H9 (cell line): Measurements from ENCODE around the gene CYBB. TPM values are rescaled to one million over a fixed set of nuclear protein-coding genes. Genes with fewer than 3 reads are reported as not detected.

Experiments used
- DNase-seq: peaks from one replicate; pipeline ENCODE4 v3.0.0-alpha.2; 2017
- H2AFZ ChIP-seq: one replicate; pipeline ENCODE4 v1.6.1; 2013; ENCODE audit warnings: mild to moderate bottlenecking, low read length, control low read depth, moderate library complexity
- H2AK5ac ChIP-seq: 2 replicates; pipeline ENCODE4 v1.6.1; 2013; ENCODE audit warnings: low read length, control low read depth, mixed read lengths; ENCODE audit not compliant: insufficient read length
- H2BK120ac ChIP-seq: one replicate; pipeline ENCODE4 v1.6.1; 2013; ENCODE audit warnings: low read depth, mild to moderate bottlenecking, low read length, control low read depth, inconsistent platforms; ENCODE audit not compliant: poor library complexity, severe bottlenecking
- H2BK12ac ChIP-seq: 2 replicates; pipeline ENCODE4 v1.6.1; 2013; ENCODE audit warnings: low read length, control low read depth, mixed read lengths, low read depth; ENCODE audit not compliant: insufficient read length
- H2BK15ac ChIP-seq: 2 replicates; pipeline ENCODE4 v1.6.1; 2013; ENCODE audit warnings: low read depth, low read length, control low read depth
- H2BK20ac ChIP-seq: one replicate; pipeline ENCODE4 v1.6.1; 2013; ENCODE audit warnings: low read depth, mild to moderate bottlenecking, low read length, control low read depth, inconsistent platforms; ENCODE audit not compliant: poor library complexity, severe bottlenecking
- H2BK5ac ChIP-seq: 2 replicates; pipeline ENCODE4 v1.6.1; 2013; ENCODE audit warnings: low read length, control low read depth, mixed read lengths; ENCODE audit not compliant: insufficient read length
- H3K14ac ChIP-seq: 2 replicates; pipeline ENCODE4 v1.6.1; 2013; ENCODE audit warnings: low read length, control low read depth; ENCODE audit not compliant: insufficient read depth
- H3K18ac ChIP-seq: 2 replicates; pipeline ENCODE4 v1.6.1; 2013; ENCODE audit warnings: low read depth, mild to moderate bottlenecking, mixed read lengths, low read length, control low read depth; ENCODE audit not compliant: insufficient read length
- H3K23ac ChIP-seq: 2 replicates; pipeline ENCODE4 v1.6.1; 2013; ENCODE audit warnings: low read length, control low read depth, mixed read lengths, low read depth; ENCODE audit not compliant: insufficient read length
- H3K23me2 ChIP-seq: 2 replicates; pipeline ENCODE4 v1.6.1; 2013; ENCODE audit warnings: low read depth, mild to moderate bottlenecking, mixed read lengths, low read length, control low read depth; ENCODE audit not compliant: insufficient read length, poor library complexity, severe bottlenecking
- H3K27ac ChIP-seq: 2 replicates; pipeline ENCODE4 v1.5.1; 2013; ENCODE audit warnings: low read length, control low read depth, mixed read lengths, low read depth; ENCODE audit not compliant: insufficient read length
- H3K27me3 ChIP-seq: 2 replicates; pipeline ENCODE4 v1.6.1; 2013; ENCODE audit warnings: low read length, control low read depth, inconsistent platforms; ENCODE audit not compliant: insufficient read depth
- H3K4ac ChIP-seq: 2 replicates; pipeline ENCODE4 v1.6.1; 2013; ENCODE audit warnings: low read depth, mild to moderate bottlenecking, control low read depth, inconsistent platforms, low read length, moderate library complexity
- H3K4me1 ChIP-seq: 2 replicates; pipeline ENCODE4 v1.6.1; 2013; ENCODE audit warnings: low read length, control low read depth, inconsistent platforms; ENCODE audit not compliant: insufficient read depth
- H3K4me2 ChIP-seq: 2 replicates; pipeline ENCODE4 v1.6.1; 2013; ENCODE audit warnings: low read length, control low read depth, mixed read lengths; ENCODE audit not compliant: insufficient read length, insufficient read depth
- H3K56ac ChIP-seq: 2 replicates; pipeline ENCODE4 v1.6.1; 2013; ENCODE audit warnings: low read depth, mild to moderate bottlenecking, mixed read lengths, low read length, control low read depth; ENCODE audit not compliant: insufficient read length
- H3K79me1 ChIP-seq: 2 replicates; pipeline ENCODE4 v1.6.1; 2013; ENCODE audit warnings: low read depth, mild to moderate bottlenecking, moderate library complexity, low read length, control low read depth, inconsistent platforms; ENCODE audit not compliant: insufficient read depth, poor library complexity, severe bottlenecking
- H3K79me2 ChIP-seq: 2 replicates; pipeline ENCODE4 v1.6.1; 2013; ENCODE audit warnings: low read length, control low read depth, inconsistent platforms; ENCODE audit not compliant: insufficient read depth
- H3K9ac ChIP-seq: 2 replicates; pipeline ENCODE4 v1.6.1; 2013; ENCODE audit warnings: low read length, control low read depth, mixed read lengths; ENCODE audit not compliant: insufficient read length; ENCODE audit errors: extremely low read depth
- H3K9me3 ChIP-seq: one replicate; pipeline ENCODE4 v1.6.1; 2013; ENCODE audit warnings: low read depth, low read length, inconsistent platforms; ENCODE audit not compliant: control insufficient read depth
- H3T11ph ChIP-seq: one replicate; pipeline ENCODE4 v1.6.1; 2013; ENCODE audit warnings: mild to moderate bottlenecking, low read length, control low read depth, inconsistent platforms
- H4K20me1 ChIP-seq: one replicate; pipeline ENCODE4 v1.6.1; 2013; ENCODE audit not compliant: control insufficient read depth, insufficient read length, insufficient read depth
- H4K5ac ChIP-seq: 2 replicates; pipeline ENCODE4 v1.6.1; 2013; ENCODE audit warnings: low read depth, mild to moderate bottlenecking, mixed read lengths, low read length, control low read depth; ENCODE audit not compliant: insufficient read length
- H4K8ac ChIP-seq: replicated peaks from 2 replicates; pipeline ENCODE4 v1.6.1; 2013; ENCODE audit warnings: low read length, control low read depth, mixed read lengths, low read depth; ENCODE audit not compliant: insufficient read length
- H4K91ac ChIP-seq: 2 replicates; pipeline ENCODE4 v1.6.1; 2013; ENCODE audit warnings: low read depth, mild to moderate bottlenecking, moderate library complexity, mixed read lengths, low read length, control low read depth; ENCODE audit not compliant: insufficient read length
- H3K27ac Mint-ChIP-seq, 3 experiments: 2 replicates in 2 of 3; 3 replicates in 1 of 3; pipeline ENCODE4 v1.8.0; 2020 to 2021; ENCODE audit warnings: mixed read lengths in 3 of 3, mild to moderate bottlenecking in 1 of 3, moderate library complexity in 1 of 3
- H3K27me3 Mint-ChIP-seq: 2 replicates; pipeline ENCODE4 v1.8.0; 2021; ENCODE audit warnings: low read depth, mild to moderate bottlenecking, moderate library complexity, mixed read lengths
- H3K36me3 Mint-ChIP-seq, 3 experiments: 2 replicates in 2 of 3; 3 replicates in 1 of 3; pipeline ENCODE4 v1.8.0; 2020 to 2021; ENCODE audit warnings: low read depth in 3 of 3, mixed read lengths in 3 of 3; ENCODE audit not compliant: insufficient read depth in 1 of 3
- H3K4me1 Mint-ChIP-seq, 2 experiments: 2 replicates each; pipeline ENCODE4 v1.8.0; 2020; ENCODE audit warnings: mixed read lengths in 2 of 2
- H3K4me3 Mint-ChIP-seq, 2 experiments: 2 replicates in 1 of 2; 3 replicates in 1 of 2; pipeline ENCODE4 v1.8.0; 2020 to 2021; ENCODE audit warnings: mild to moderate bottlenecking in 2 of 2, mixed read lengths in 2 of 2, moderate library complexity in 1 of 2
- H3K9me3 Mint-ChIP-seq, 2 experiments: 2 replicates in 1 of 2; 3 replicates in 1 of 2; pipeline ENCODE4 v1.8.0; 2020; ENCODE audit warnings: mild to moderate bottlenecking in 2 of 2, mixed read lengths in 2 of 2, moderate library complexity in 1 of 2
- WGBS: extraction: QIAGEN DNeasy Blood & Tissue Kit; methylation state at CpG from one replicate; pipeline ENCODE4 v1.1.7; 2013; ENCODE audit warnings: missing lambda C conversion rate, low lambda C conversion rate, mixed read lengths; ENCODE audit not compliant: insufficient read length; ENCODE audit errors: extremely low coverage; 5-methylcytosine and 5-hydroxymethylcytosine counted together
- total RNA-seq: library from RNA; stranded (reverse); gene quantifications from 2 replicates; pipeline ENCODE4 v1.2.1, GENCODE V29; 2021
- TF ChIP-seq, protein P1 (sequence below): fragments of 200-600 bp; sonication (generic); conservative IDR thresholded peaks from 3 replicates; pipeline ENCODE4 v1.8.0; 2021; ENCODE audit warnings: antibody characterized with exemption, mild to moderate bottlenecking

Gene CYBB
- total RNA-seq, 1 experiment from 2014 or later: 0.07 TPM

DNA sequence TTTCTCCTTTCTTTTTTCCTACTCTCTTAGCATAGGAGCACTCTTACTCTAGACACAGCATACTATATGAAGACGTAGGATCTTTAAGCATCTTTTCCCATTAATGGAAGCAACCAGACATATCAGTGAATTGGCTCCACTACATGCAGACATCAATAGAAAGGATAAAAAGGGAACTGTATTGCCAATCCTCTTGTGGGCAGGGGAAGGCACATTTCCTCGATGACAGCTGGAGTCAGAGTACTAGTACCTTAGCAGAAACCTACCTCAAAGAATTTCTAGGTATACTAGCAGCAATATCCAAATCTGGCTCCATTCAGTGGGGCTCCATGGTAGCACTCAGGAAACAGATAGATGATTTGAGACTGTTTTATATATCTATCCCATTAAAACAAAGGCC lies 20.1 kb downstream of the CYBB start:
- Histone ChIP-seq H3K4me2 (no peak overlapping the region), H3K4ac (no peak overlapping the region), H3K9me3 (no peaks in the 10 kb centered on the region), H3K4me1 (no peaks in the 10 kb centered on the region), H2BK5ac (no peak overlapping the region), H4K20me1 (no peaks in the 10 kb centered on the region), H3K79me1 (no peaks in the 10 kb centered on the region), H4K91ac (no peak overlapping the region), H4K8ac (no peak overlapping the region), H3K23me2 (no peaks in the 10 kb centered on the region), H3K56ac (no peak overlapping the region), H4K5ac (no peak overlapping the region), H3K27ac (no peak overlapping the region), H2BK12ac (no peak overlapping the region), H2AFZ (no peak overlapping the region), H3K14ac (no peak overlapping the region), H2AK5ac (no peak overlapping the region), H3K23ac (no peak overlapping the region), H2BK15ac (no peak overlapping the region), H3K18ac (no peak overlapping the region), H3T11ph (no peak overlapping the region), H3K27me3 (no peaks in the 10 kb centered on the region), H3K79me2 (no peaks in the 10 kb centered on the region), H2BK20ac (no peak overlapping the region), H2BK120ac (no peak overlapping the region), H3K9ac (no peak overlapping the region)
- no peaks in the 10 kb centered on the region for H3K27me3 Mint-ChIP-seq
- no CpG with 5 or more reads among the region's 2 CpGs for WGBS
- no peak for DNase-seq
- peaks cover 39 to 47% of the 10 kb centered on the region in 2 experiments for H3K9me3 Mint-ChIP-seq
- TF ChIP-seq, protein P1, sequence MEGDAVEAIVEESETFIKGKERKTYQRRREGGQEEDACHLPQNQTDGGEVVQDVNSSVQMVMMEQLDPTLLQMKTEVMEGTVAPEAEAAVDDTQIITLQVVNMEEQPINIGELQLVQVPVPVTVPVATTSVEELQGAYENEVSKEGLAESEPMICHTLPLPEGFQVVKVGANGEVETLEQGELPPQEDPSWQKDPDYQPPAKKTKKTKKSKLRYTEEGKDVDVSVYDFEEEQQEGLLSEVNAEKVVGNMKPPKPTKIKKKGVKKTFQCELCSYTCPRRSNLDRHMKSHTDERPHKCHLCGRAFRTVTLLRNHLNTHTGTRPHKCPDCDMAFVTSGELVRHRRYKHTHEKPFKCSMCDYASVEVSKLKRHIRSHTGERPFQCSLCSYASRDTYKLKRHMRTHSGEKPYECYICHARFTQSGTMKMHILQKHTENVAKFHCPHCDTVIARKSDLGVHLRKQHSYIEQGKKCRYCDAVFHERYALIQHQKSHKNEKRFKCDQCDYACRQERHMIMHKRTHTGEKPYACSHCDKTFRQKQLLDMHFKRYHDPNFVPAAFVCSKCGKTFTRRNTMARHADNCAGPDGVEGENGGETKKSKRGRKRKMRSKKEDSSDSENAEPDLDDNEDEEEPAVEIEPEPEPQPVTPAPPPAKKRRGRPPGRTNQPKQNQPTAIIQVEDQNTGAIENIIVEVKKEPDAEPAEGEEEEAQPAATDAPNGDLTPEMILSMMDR: no peak
- H3K4me1 Mint-ChIP-seq: no peaks in the 10 kb centered on the region
- H3K27ac Mint-ChIP-seq: no peak overlapping the region
- H3K4me3 Mint-ChIP-seq: no peak overlapping the region
- no peaks in the 10 kb centered on the region for H3K36me3 Mint-ChIP-seq
